ENCODE measurements around the gene VASH2. TPM values are rescaled to one million over a fixed set of nuclear protein-coding genes. Genes with fewer than 3 reads are reported as not detected.
A peak's percentile ranks its signal among the peaks of the same experiment; 100 is the strongest.
"Not testable (repeated sequence)": the region's sequence is repeated elsewhere in the genome, so short reads cannot be mapped to it uniquely, and the experiment has no call there.

The VASH2 gene
- polyA plus RNA-seq, 4 donors = 0.27 to 3.6 (median 0.30) TPM; not detected in 1

GRCh38 chr1:212982430-212983152, 32.2 kb downstream of the VASH2 start:
- no peaks in the 10 kb centered on the region for H3K9me3 ChIP-seq (ENCODE audit: control insufficient read depth in 2 of 2, insufficient read depth in 1 of 2, low read depth in 1 of 2, low read length in 1 of 2)
- no peak overlapping the region for H3K4me3 ChIP-seq (ENCODE audit: low read depth in 1 of 3, low read length in 3 of 3)
- no peaks in the 10 kb centered on the region for H3K4me1 ChIP-seq (ENCODE audit: control insufficient read depth in 3 of 3, insufficient read depth in 2 of 3, low read depth in 1 of 3, low read length in 2 of 3)
- H3K27ac ChIP-seq (ENCODE audit: low read depth in 1 of 3, low read length in 2 of 3) = no peak overlapping the region
- no peak for DNase-seq
- FAIRE-seq = no peak
- H3K27me3 ChIP-seq (ENCODE audit: control insufficient read depth in 3 of 3, insufficient read depth in 3 of 3, low read length in 3 of 3) = no peaks in the 10 kb centered on the region
- 59 to 71% (median 65%) methylated on average over 6 of the region's 6 CpGs for WGBS, 3 donors
- peaks cover 0 to 5% (median 0%) of the 10 kb centered on the region in 3 donors for H3K36me3 ChIP-seq (ENCODE audit: control insufficient read depth in 3 of 3, insufficient read depth in 2 of 3, low read depth in 1 of 3, low read length in 3 of 3)

DNA sequence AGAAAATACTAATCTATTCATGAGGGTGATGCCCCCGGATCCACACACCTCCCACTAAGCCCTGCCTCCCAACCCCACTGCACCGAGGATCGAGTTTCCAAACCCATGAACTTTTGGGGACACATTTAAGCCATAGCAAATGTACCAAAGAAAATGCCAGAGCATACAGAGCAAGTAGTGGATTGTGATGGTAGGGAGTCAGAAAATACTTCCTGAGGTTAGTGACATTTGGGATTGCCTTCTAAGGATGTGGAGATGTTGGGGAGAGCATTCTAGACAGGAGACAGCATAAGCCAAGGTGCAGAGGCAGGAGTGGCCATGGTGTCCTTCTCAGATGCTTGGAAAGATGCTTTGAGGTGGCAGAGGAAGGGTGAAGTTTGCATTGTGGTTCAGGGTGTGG, 33.1 kb downstream of the VASH2 start:
- peaks cover 0 to 6% (median 0%) of the 10 kb centered on the region in 3 donors for H3K4me1 ChIP-seq (ENCODE audit: control insufficient read depth in 3 of 3, insufficient read depth in 2 of 3, low read depth in 1 of 3, low read length in 2 of 3)
- no peak for DNase-seq
- H3K36me3 ChIP-seq (ENCODE audit: control insufficient read depth in 3 of 3, insufficient read depth in 2 of 3, low read depth in 1 of 3, low read length in 3 of 3) = no peaks in the 10 kb centered on the region
- H3K27me3 ChIP-seq (ENCODE audit: control insufficient read depth in 3 of 3, insufficient read depth in 3 of 3, low read length in 3 of 3) = no peaks in the 10 kb centered on the region
- FAIRE-seq = no peak
- no peak overlapping the region for H3K4me3 ChIP-seq (ENCODE audit: low read depth in 1 of 3, low read length in 3 of 3)
- no peaks in the 10 kb centered on the region for H3K9me3 ChIP-seq (ENCODE audit: control insufficient read depth in 2 of 2, insufficient read depth in 1 of 2, low read depth in 1 of 2, low read length in 1 of 2)
- H3K27ac ChIP-seq (ENCODE audit: low read depth in 1 of 3, low read length in 2 of 3) = no peak overlapping the region
- WGBS, 3 donors = 90 to 99% (median 97%) methylated on average over 3 of the region's 3 CpGs

- 87 to 95% (median 90%) methylated on average over 6 of the region's 6 CpGs for WGBS, 3 donors
Measured at GRCh38 chr1:212984522-212985291, 34.4 kb downstream of the VASH2 start.

GRCh38 chr1:212986551-212986950, 36.2 kb downstream of the VASH2 start:
- no peaks in the 10 kb centered on the region for H3K36me3 ChIP-seq (ENCODE audit: control insufficient read depth in 3 of 3, insufficient read depth in 2 of 3, low read depth in 1 of 3, low read length in 3 of 3)
- WGBS, 3 donors = 96 to 98% (median 97%) methylated on average over 2 of the region's 2 CpGs
- H3K4me1 ChIP-seq (ENCODE audit: control insufficient read depth in 3 of 3, insufficient read depth in 2 of 3, low read depth in 1 of 3, low read length in 2 of 3) = peaks cover 0 to 7% (median 0%) of the 10 kb centered on the region in 3 donors
- H3K27me3 ChIP-seq (ENCODE audit: control insufficient read depth in 3 of 3, insufficient read depth in 3 of 3, low read length in 3 of 3) = no peaks in the 10 kb centered on the region
- H3K4me3 ChIP-seq (ENCODE audit: low read depth in 1 of 3, low read length in 3 of 3) = no peak overlapping the region
- DNase-seq (no peak), FAIRE-seq (no peak)
- no peak overlapping the region for H3K27ac ChIP-seq (ENCODE audit: low read depth in 1 of 3, low read length in 2 of 3)
- H3K9me3 ChIP-seq (ENCODE audit: control insufficient read depth in 2 of 2, insufficient read depth in 1 of 2, low read depth in 1 of 2, low read length in 1 of 2) = no peaks in the 10 kb centered on the region

More at GRCh38 chr1:212984522-212985291, 34.4 kb downstream of the VASH2 start:
- Histone ChIP-seq H3K27ac (ENCODE audit: low read depth in 1 of 3, low read length in 2 of 3) (no peak overlapping the region), H3K9me3 (ENCODE audit: control insufficient read depth in 2 of 2, insufficient read depth in 1 of 2, low read depth in 1 of 2, low read length in 1 of 2) (no peaks in the 10 kb centered on the region), H3K36me3 (ENCODE audit: control insufficient read depth in 3 of 3, insufficient read depth in 2 of 3, low read depth in 1 of 3, low read length in 3 of 3) (no peaks in the 10 kb centered on the region), H3K27me3 (ENCODE audit: control insufficient read depth in 3 of 3, insufficient read depth in 3 of 3, low read length in 3 of 3) (no peaks in the 10 kb centered on the region), H3K4me1 (ENCODE audit: control insufficient read depth in 3 of 3, insufficient read depth in 2 of 3, low read depth in 1 of 3, low read length in 2 of 3) (peaks cover 0 to 7% (median 0%) of the 10 kb centered on the region in 3 donors), H3K4me3 (ENCODE audit: low read depth in 1 of 3, low read length in 3 of 3) (no peak overlapping the region)
- no peak for FAIRE-seq
- DNase-seq = no peak

DNA sequence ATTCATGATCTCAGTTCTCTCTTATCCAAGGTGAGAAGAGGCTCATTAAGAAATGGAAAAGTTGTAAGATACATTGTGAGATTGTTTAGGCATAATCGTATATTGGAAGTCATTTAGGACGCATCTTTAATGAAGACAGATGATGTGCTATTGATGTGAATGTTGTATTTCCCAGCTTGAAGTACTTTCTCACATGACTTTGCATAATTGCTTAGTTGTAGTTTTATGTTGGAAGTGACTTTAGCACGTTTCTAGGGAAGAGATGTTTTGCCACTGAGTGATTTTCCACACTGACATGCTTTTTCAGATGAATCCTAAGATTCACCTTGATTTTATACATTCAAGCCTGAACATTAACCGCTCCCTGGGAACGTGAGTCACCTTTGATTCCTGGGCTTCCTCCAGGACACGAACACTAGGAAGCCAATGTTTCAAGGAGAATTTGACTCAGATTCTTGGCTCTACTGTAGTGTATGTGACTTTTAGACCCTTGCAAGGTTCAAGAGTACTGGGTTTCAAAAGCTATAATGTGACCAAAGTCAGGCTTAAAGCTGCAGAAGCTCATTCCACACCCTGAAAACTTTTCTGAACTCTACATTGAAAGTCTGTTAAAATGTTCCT, 37.5 kb downstream of the VASH2 start:
- no peak for FAIRE-seq
- Histone ChIP-seq H3K27me3 (ENCODE audit: control insufficient read depth in 3 of 3, insufficient read depth in 3 of 3, low read length in 3 of 3) (no peaks in the 10 kb centered on the region), H3K4me1 (ENCODE audit: control insufficient read depth in 3 of 3, insufficient read depth in 2 of 3, low read depth in 1 of 3, low read length in 2 of 3) (peaks cover 0 to 7% (median 0%) of the 10 kb centered on the region in 3 donors), H3K27ac (ENCODE audit: low read depth in 1 of 3, low read length in 2 of 3) (no peak overlapping the region), H3K9me3 (ENCODE audit: control insufficient read depth in 2 of 2, insufficient read depth in 1 of 2, low read depth in 1 of 2, low read length in 1 of 2) (no peaks in the 10 kb centered on the region), H3K36me3 (ENCODE audit: control insufficient read depth in 3 of 3, insufficient read depth in 2 of 3, low read depth in 1 of 3, low read length in 3 of 3) (no peaks in the 10 kb centered on the region), H3K4me3 (ENCODE audit: low read depth in 1 of 3, low read length in 3 of 3) (no peak overlapping the region)
- peak; percentile 62 to 64 for DNase-seq
- WGBS, 3 donors = 37 to 59% (median 54%) methylated on average over 6 of the region's 6 CpGs

- DNase-seq = no peak
- WGBS, 3 donors = 36 to 44% (median 42%) methylated on average over 1 of the region's 1 CpG
Measured at GRCh38 chr1:212990276-212990675, 39.9 kb downstream of the VASH2 start.

GRCh38 chr1:212993960-212994359, 43.6 kb downstream of the VASH2 start:
- H3K4me1 ChIP-seq (ENCODE audit: control insufficient read depth in 3 of 3, insufficient read depth in 2 of 3, low read depth in 1 of 3, low read length in 2 of 3); H3K9me3 ChIP-seq (ENCODE audit: control insufficient read depth in 2 of 2, insufficient read depth in 1 of 2, low read depth in 1 of 2, low read length in 1 of 2); H3K27me3 ChIP-seq (ENCODE audit: control insufficient read depth in 3 of 3, insufficient read depth in 3 of 3, low read length in 3 of 3); DNase-seq; FAIRE-seq; H3K4me3 ChIP-seq (ENCODE audit: low read depth in 1 of 3, low read length in 3 of 3); H3K27ac ChIP-seq (ENCODE audit: low read depth in 1 of 3, low read length in 2 of 3): not testable (repeated sequence)
- peaks cover 2 to 15% (median 2%) of the 10 kb centered on the region in 3 donors for H3K36me3 ChIP-seq (ENCODE audit: control insufficient read depth in 3 of 3, insufficient read depth in 2 of 3, low read depth in 1 of 3, low read length in 3 of 3)
- WGBS, 3 donors = 93 to 98% (median 97%) methylated on average over 8 of the region's 8 CpGs

More at GRCh38 chr1:212990276-212990675, 39.9 kb downstream of the VASH2 start:
- Histone ChIP-seq H3K27me3 (ENCODE audit: control insufficient read depth in 3 of 3, insufficient read depth in 3 of 3, low read length in 3 of 3) (no peaks in the 10 kb centered on the region), H3K4me3 (ENCODE audit: low read depth in 1 of 3, low read length in 3 of 3) (no peak overlapping the region), H3K9me3 (ENCODE audit: control insufficient read depth in 2 of 2, insufficient read depth in 1 of 2, low read depth in 1 of 2, low read length in 1 of 2) (no peaks in the 10 kb centered on the region), H3K4me1 (ENCODE audit: control insufficient read depth in 3 of 3, insufficient read depth in 2 of 3, low read depth in 1 of 3, low read length in 2 of 3) (peaks cover 0 to 7% (median 0%) of the 10 kb centered on the region in 3 donors), H3K27ac (ENCODE audit: low read depth in 1 of 3, low read length in 2 of 3) (no peak overlapping the region), H3K36me3 (ENCODE audit: control insufficient read depth in 3 of 3, insufficient read depth in 2 of 3, low read depth in 1 of 3, low read length in 3 of 3) (peaks cover 0 to 3% (median 2%) of the 10 kb centered on the region in 3 donors)
- FAIRE-seq = no peak

DNA sequence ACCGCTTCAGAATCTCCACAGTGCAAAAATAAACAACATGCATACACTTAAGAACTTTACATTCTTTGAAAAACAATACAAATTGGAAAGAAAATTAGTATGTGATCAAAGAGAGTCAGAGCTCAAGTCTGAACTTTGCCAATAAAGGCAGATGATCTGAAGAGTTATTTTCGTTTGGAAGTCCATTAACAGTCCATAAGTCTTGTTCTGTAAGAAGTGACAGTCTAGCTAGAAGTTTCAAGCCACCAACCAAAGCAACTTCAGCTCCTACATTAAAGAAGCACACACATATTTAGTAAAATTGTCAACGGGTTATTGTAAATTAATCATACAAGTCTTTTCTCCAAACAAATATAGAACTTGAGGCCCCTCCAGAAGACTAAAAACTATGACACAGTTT, 44.6 kb downstream of the VASH2 start:
- H3K9me3 ChIP-seq (ENCODE audit: control insufficient read depth in 2 of 2, insufficient read depth in 1 of 2, low read depth in 1 of 2, low read length in 1 of 2) = no peaks in the 10 kb centered on the region
- WGBS, 3 donors = 84 to 87% (median 85%) methylated on average over 3 of the region's 3 CpGs
- H3K27me3 ChIP-seq (ENCODE audit: control insufficient read depth in 3 of 3, insufficient read depth in 3 of 3, low read length in 3 of 3) = no peaks in the 10 kb centered on the region
- no peak overlapping the region for H3K27ac ChIP-seq (ENCODE audit: low read depth in 1 of 3, low read length in 2 of 3)
- FAIRE-seq (no peak), DNase-seq (no peak)
- no peak overlapping the region for H3K4me3 ChIP-seq (ENCODE audit: low read depth in 1 of 3, low read length in 3 of 3)
- H3K4me1 ChIP-seq (ENCODE audit: control insufficient read depth in 3 of 3, insufficient read depth in 2 of 3, low read depth in 1 of 3, low read length in 2 of 3) = no peaks in the 10 kb centered on the region
- H3K36me3 ChIP-seq (ENCODE audit: control insufficient read depth in 3 of 3, insufficient read depth in 2 of 3, low read depth in 1 of 3, low read length in 3 of 3) = peaks cover 2 to 17% (median 2%) of the 10 kb centered on the region in 3 donors

Measured in small intestine (tissue), 7 donors.